KMS-11 (cell line): Measurements from ENCODE around the gene FYB1.
A peak's percentile ranks its signal among the peaks of the same experiment; 100 is the strongest.

ENCODE experiments used
- H2AFZ ChIP-seq: fragments of 200-600 bp; sonication (generic); 2 replicates; pipeline ENCODE4 v1.6.1; 2016; ENCODE audit warnings: antibody characterized with exemption, mixed run types, low read depth
- H3K27ac ChIP-seq: fragments of 200-600 bp; sonication (generic); 2 replicates; pipeline ENCODE4 v1.6.1; 2016; ENCODE audit warnings: mild to moderate bottlenecking, mixed run types
- H3K27me3 ChIP-seq: fragments of 200-600 bp; sonication (generic); 2 replicates; pipeline ENCODE4 v1.6.1; 2017; ENCODE audit warnings: mild to moderate bottlenecking, low read depth, mixed run types, moderate library complexity; ENCODE audit not compliant: insufficient read depth
- H3K36me3 ChIP-seq: fragments of 200-600 bp; sonication (generic); 2 replicates; pipeline ENCODE4 v1.6.1; 2017; ENCODE audit warnings: mild to moderate bottlenecking, mixed run types; ENCODE audit not compliant: insufficient read depth
- H3K4me1 ChIP-seq: fragments of 200-600 bp; sonication (generic); 2 replicates; pipeline ENCODE4 v1.6.1; 2016; ENCODE audit warnings: mild to moderate bottlenecking, low read depth, mixed run types; ENCODE audit not compliant: poor library complexity, severe bottlenecking
- H3K4me2 ChIP-seq: fragments of 200-600 bp; sonication (generic); 2 replicates; pipeline ENCODE4 v1.7.0; 2016; ENCODE audit warnings: mild to moderate bottlenecking, mixed run types
- H3K4me3 ChIP-seq: fragments of 200-600 bp; sonication (generic); IDR thresholded peaks from 2 replicates; pipeline ENCODE4 v1.6.1; 2017; ENCODE audit warnings: low read depth, low read length, mixed read lengths; ENCODE audit not compliant: insufficient read depth
- H3K79me2 ChIP-seq: fragments of 200-600 bp; sonication (generic); 2 replicates; pipeline ENCODE4 v1.6.1; 2016; ENCODE audit warnings: low read depth, mixed run types; ENCODE audit not compliant: insufficient read depth
- H3K9ac ChIP-seq: fragments of 200-600 bp; sonication (generic); 2 replicates; pipeline ENCODE4 v1.6.1; 2016; ENCODE audit warnings: mild to moderate bottlenecking, mixed run types
- H4K20me1 ChIP-seq: fragments of 200-600 bp; sonication (generic); 2 replicates; pipeline ENCODE4 v1.6.1; 2016; ENCODE audit warnings: mild to moderate bottlenecking, mixed run types; ENCODE audit not compliant: insufficient read depth
- CTCF ChIP-seq: fragments of 200-600 bp; sonication (generic); conservative IDR thresholded peaks from 2 replicates; pipeline ENCODE4 v1.6.1; 2017; ENCODE audit warnings: low read depth, mild to moderate bottlenecking, antibody characterized with exemption, low read length, moderate library complexity, mixed read lengths

The FYB1 gene

GRCh38 chr5:39108987-39109386 lies 110.4 kb downstream of the FYB1 start:
- no peak overlapping the region for H3K27ac ChIP-seq
- no peaks in the 10 kb centered on the region for H4K20me1 ChIP-seq
- H3K4me1 ChIP-seq = no peaks in the 10 kb centered on the region
- no peak overlapping the region for H3K4me2 ChIP-seq
- no peaks in the 10 kb centered on the region for H3K79me2 ChIP-seq
- H3K9ac ChIP-seq = no peak overlapping the region
- no peak overlapping the region for H3K4me3 ChIP-seq
- H3K36me3 ChIP-seq = no peaks in the 10 kb centered on the region
- TF ChIP-seq CTCF = no peak
- no peaks in the 10 kb centered on the region for H3K27me3 ChIP-seq
- no peak overlapping the region for H2AFZ ChIP-seq

GRCh38 chr5:39107350-39107749 lies 112.0 kb downstream of the FYB1 start:
- no peaks in the 10 kb centered on the region for H3K79me2 ChIP-seq
- H2AFZ ChIP-seq = no peak overlapping the region
- no peak overlapping the region for H3K4me3 ChIP-seq
- no peak overlapping the region for H3K4me2 ChIP-seq
- H3K36me3 ChIP-seq = no peaks in the 10 kb centered on the region
- TF ChIP-seq CTCF = no peak
- H3K27ac ChIP-seq = no peak overlapping the region
- no peaks in the 10 kb centered on the region for H3K4me1 ChIP-seq
- H4K20me1 ChIP-seq = no peaks in the 10 kb centered on the region
- H3K27me3 ChIP-seq = no peaks in the 10 kb centered on the region
- no peak overlapping the region for H3K9ac ChIP-seq

- no peak overlapping the region for H2AFZ ChIP-seq
- H3K4me3 ChIP-seq = no peak overlapping the region
- no peaks in the 10 kb centered on the region for H3K79me2 ChIP-seq
- no peak overlapping the region for H3K4me2 ChIP-seq
- H3K27ac ChIP-seq = no peak overlapping the region
- H3K9ac ChIP-seq = no peak overlapping the region
- peak; percentile 42 for TF ChIP-seq CTCF
- no peaks in the 10 kb centered on the region for H3K27me3 ChIP-seq
- no peaks in the 10 kb centered on the region for H3K4me1 ChIP-seq
- no peaks in the 10 kb centered on the region for H3K36me3 ChIP-seq
- H4K20me1 ChIP-seq = no peaks in the 10 kb centered on the region
These were observed 113.0 kb downstream of the FYB1 start for GRCh38 chr5:39106322-39106721.

GRCh38 chr5:39104221-39104620 lies 115.1 kb downstream of the FYB1 start:
- H3K36me3 ChIP-seq = no peaks in the 10 kb centered on the region
- H3K79me2 ChIP-seq = no peaks in the 10 kb centered on the region
- no peaks in the 10 kb centered on the region for H3K27me3 ChIP-seq
- H3K9ac ChIP-seq = no peak overlapping the region
- TF ChIP-seq CTCF = no peak
- H4K20me1 ChIP-seq = no peaks in the 10 kb centered on the region
- no peak overlapping the region for H2AFZ ChIP-seq
- H3K4me1 ChIP-seq = no peaks in the 10 kb centered on the region
- no peak overlapping the region for H3K27ac ChIP-seq
- H3K4me2 ChIP-seq = no peak overlapping the region
- no peak overlapping the region for H3K4me3 ChIP-seq

- H3K27ac ChIP-seq = no peak overlapping the region
- H3K27me3 ChIP-seq = no peaks in the 10 kb centered on the region
- no peaks in the 10 kb centered on the region for H4K20me1 ChIP-seq
- no peak overlapping the region for H3K9ac ChIP-seq
- H3K4me2 ChIP-seq = no peak overlapping the region
- H3K4me3 ChIP-seq = no peak overlapping the region
- no peak overlapping the region for H2AFZ ChIP-seq
- no peaks in the 10 kb centered on the region for H3K36me3 ChIP-seq
- no peak for TF ChIP-seq CTCF
- H3K79me2 ChIP-seq = no peaks in the 10 kb centered on the region
- H3K4me1 ChIP-seq = no peaks in the 10 kb centered on the region
These were observed 116.6 kb downstream of the FYB1 start for GRCh38 chr5:39102684-39103155.
